ENCODE measurements around the gene DYSF. TPM values are rescaled to one million over a fixed set of nuclear protein-coding genes. Genes with fewer than 3 reads are reported as not detected.

Gene DYSF
- total RNA-seq, 4 donors from 2014 or later: 4.2 to 12.0 (median 5.9) TPM

GRCh38 chr2:71659868-71660518 lies 206.6 kb downstream of the DYSF start:
- TF ChIP-seq POLR2A (IDR thresholded peaks at IDR 0.05): no peak
- no peak for TF ChIP-seq CTCF (IDR thresholded peaks at IDR 0.05)
- TF ChIP-seq EP300 (IDR thresholded peaks at IDR 0.05): no peak
- DNase-seq (ENCODE audit: low spot score in 2 of 2): no peak
- WGBS, 2 donors: 61 to 68% methylated on average over 3 to 4 of the region's 5 CpGs

GRCh38 chr2:71661782-71662181 lies 208.4 kb downstream of the DYSF start:
- Histone ChIP-seq H3K27me3 (no peaks in the 10 kb centered on the region), H3K27ac (no peak overlapping the region), H3K36me3 (peaks cover 0 to 6% (median 0%) of the 10 kb centered on the region in 3 donors), H3K4me1 (no peaks in the 10 kb centered on the region), H3K4me3 (no peak overlapping the region), H3K9me3 (peaks cover 0 to 22% (median 2%) of the 10 kb centered on the region in 4 donors)
- TF ChIP-seq EP300 (IDR thresholded peaks at IDR 0.05) (no peak), CTCF (IDR thresholded peaks at IDR 0.05) (no peak), POLR2A (IDR thresholded peaks at IDR 0.05) (no peak)
- 83 to 90% methylated on average over 2 of the region's 3 CpGs for WGBS, 2 donors
- no peak for DNase-seq (ENCODE audit: low spot score in 2 of 2)

More at GRCh38 chr2:71659868-71660518, 206.6 kb downstream of the DYSF start:
- Histone ChIP-seq H3K36me3 (peaks cover 0 to 6% (median 0%) of the 10 kb centered on the region in 3 donors), H3K27ac (no peak overlapping the region), H3K27me3 (no peaks in the 10 kb centered on the region), H3K4me1 (no peaks in the 10 kb centered on the region), H3K9me3 (peaks cover 0 to 22% (median 2%) of the 10 kb centered on the region in 4 donors), H3K4me3 (no peak overlapping the region)

GRCh38 chr2:71662665-71663394 lies 209.5 kb downstream of the DYSF start:
- Histone ChIP-seq H3K9me3 (peaks cover 0 to 13% (median 2%) of the 10 kb centered on the region in 4 donors), H3K27ac (no peak overlapping the region), H3K36me3 (peaks cover 0 to 6% (median 0%) of the 10 kb centered on the region in 3 donors), H3K27me3 (no peaks in the 10 kb centered on the region), H3K4me1 (no peaks in the 10 kb centered on the region), H3K4me3 (no peak overlapping the region)
- no peak for DNase-seq (ENCODE audit: low spot score in 2 of 2)
- TF ChIP-seq CTCF (IDR thresholded peaks at IDR 0.05) (no peak), EP300 (IDR thresholded peaks at IDR 0.05) (no peak), POLR2A (IDR thresholded peaks at IDR 0.05) (no peak)
- 90% methylated on average over 18 of the region's 18 CpGs for WGBS, 2 donors

- no peaks in the 10 kb centered on the region for H3K9me3 ChIP-seq
- no peak overlapping the region for H3K4me3 ChIP-seq
- DNase-seq (ENCODE audit: low spot score in 2 of 2): no peak
- H3K27me3 ChIP-seq: no peaks in the 10 kb centered on the region
- no peak overlapping the region for H3K27ac ChIP-seq
- TF ChIP-seq POLR2A (IDR thresholded peaks at IDR 0.05) (no peak), EP300 (IDR thresholded peaks at IDR 0.05) (no peak), CTCF (IDR thresholded peaks at IDR 0.05) (no peak)
- no peaks in the 10 kb centered on the region for H3K36me3 ChIP-seq
- H3K4me1 ChIP-seq: no peaks in the 10 kb centered on the region
- WGBS, 2 donors: 83 to 84% methylated on average over 11 of the region's 11 CpGs
Measured at GRCh38 chr2:71664161-71664560, 210.8 kb downstream of the DYSF start.
